GM19043 (cell line): Measurements from ENCODE around the gene CBL.

Experiments used
- ATAC-seq: cut with Tn5 transposase; IDR thresholded peaks from one replicate; pipeline ENCODE4 v1.9.1; 2021; ENCODE audit warnings: low read depth; ENCODE audit not compliant: unreplicated experiment

Gene CBL

DNA sequence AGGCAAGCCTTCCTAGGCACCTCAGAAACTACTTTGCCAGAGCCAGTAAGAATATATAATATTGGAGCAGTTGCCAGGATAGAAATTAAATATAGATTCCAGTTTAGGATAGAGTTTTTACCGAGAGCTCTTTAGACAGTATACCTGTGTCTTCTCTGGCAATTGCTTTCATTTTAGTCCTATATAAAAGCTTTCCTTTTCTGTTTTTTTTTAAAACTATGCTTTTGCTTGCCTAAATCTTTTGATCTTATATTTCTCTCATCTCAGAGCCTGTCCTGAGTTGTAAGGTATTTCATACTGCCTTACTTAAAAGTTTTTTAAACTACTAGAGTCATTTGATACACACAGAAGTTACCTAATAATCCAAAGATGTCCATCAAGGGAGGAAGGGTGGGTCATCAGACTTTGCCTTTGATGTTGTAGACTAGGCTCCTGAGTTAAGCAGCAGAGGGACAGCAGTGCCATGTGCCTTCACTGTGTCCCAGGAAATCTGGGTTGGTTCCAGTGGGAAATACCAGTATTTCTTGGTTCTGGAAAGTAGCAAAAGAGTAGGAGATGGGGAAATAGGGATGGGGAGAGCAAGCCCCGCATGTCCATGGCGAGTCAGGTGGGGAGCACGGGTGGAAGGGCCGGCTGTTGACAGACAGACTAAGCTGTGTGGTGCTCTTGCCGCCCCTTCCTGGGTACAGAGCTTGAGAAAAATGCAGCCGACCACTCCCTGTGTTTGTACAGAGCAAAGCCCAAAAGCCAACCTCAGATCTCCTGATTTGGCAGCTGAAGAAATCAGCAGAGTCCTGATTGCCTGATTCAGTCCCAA is 99.6 kb downstream of the CBL start:
- ATAC-seq, result no peak

DNA sequence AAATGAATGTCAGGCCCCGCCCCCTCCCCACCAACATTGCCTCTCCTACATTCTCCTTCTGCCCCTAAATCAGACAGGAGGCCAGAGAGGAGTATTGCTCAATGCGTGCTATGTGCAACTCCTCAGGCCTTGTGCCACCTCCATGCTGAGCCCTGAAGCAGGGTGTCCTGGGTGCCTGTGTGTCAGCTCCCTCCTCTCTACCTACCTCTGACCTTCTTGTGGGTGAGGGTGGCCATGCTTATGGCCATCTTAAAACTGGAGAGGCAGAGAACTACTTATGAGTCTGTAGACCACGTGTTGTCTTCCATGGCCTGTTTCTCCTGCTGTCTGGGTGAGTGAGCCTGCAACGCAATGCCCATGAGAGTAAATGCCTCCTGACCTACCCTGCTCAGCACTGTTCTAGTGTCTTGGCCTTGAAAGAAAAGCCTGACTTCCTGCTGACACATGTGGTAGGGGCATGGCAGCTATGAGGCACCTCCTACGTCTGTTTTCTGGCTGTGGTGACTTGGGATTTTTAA is 100.3 kb downstream of the CBL start:
- no peak for ATAC-seq

DNA sequence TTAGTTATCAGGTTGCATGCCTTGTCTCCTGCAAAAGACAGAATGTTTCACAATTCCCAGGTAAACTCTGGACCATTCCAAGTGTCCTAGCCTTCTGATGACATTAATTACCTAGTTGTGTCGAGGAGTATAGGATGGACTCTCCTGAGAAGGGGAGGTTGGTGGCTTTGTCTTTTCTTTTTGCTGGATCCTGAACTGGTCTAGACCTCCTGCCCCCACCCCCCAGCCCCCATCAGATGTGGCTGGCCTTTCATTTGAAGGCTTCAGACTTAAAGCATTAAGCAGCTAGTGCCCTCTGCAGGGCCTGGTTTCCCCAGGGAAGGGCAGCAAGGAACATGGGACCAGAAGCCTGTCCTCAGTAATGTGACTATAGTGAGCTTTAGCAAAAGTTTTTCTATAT is 101.1 kb downstream of the CBL start:
- ATAC-seq, result no peak

DNA sequence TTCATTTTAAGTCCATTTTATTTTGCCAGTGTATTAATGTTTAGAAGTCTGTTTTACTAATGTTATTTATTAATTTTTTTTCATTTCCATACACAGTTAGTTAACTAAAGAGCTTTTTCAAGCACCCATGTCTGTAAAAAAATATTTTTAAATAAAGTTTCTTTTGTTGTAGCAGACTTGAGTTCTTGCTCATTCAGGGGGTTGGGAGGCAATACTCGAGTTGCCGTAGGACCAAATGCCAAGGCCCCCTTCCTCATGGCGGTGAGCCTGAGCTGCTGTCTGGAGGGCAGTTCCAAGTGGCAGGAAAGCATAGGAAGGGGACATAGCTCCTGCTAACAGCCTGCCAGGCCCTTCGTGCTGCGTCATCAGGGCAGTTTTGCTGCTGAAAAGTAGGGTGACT is 101.8 kb downstream of the CBL start:
- ATAC-seq, result no peak

DNA sequence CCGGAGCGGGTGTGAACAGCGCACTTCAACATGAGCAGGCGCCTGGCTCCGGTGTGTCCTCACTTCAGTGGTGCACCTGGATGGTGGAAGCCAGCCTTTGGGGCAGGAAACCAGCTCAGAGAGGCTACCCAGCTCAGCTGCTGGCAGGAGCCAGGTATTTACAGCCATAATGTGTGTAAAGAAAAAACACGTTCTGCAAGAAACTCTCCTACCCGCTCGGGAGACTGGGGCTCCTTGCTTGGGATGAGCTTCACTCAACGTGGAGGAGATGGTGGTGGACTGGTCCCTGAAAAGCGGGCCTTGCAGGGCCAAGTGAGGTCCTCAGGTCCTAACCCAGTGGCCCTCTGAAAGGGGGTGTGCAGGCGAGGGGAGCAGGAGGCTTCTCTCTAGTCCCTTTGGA is 103.3 kb downstream of the CBL start:
- no peak for ATAC-seq

DNA sequence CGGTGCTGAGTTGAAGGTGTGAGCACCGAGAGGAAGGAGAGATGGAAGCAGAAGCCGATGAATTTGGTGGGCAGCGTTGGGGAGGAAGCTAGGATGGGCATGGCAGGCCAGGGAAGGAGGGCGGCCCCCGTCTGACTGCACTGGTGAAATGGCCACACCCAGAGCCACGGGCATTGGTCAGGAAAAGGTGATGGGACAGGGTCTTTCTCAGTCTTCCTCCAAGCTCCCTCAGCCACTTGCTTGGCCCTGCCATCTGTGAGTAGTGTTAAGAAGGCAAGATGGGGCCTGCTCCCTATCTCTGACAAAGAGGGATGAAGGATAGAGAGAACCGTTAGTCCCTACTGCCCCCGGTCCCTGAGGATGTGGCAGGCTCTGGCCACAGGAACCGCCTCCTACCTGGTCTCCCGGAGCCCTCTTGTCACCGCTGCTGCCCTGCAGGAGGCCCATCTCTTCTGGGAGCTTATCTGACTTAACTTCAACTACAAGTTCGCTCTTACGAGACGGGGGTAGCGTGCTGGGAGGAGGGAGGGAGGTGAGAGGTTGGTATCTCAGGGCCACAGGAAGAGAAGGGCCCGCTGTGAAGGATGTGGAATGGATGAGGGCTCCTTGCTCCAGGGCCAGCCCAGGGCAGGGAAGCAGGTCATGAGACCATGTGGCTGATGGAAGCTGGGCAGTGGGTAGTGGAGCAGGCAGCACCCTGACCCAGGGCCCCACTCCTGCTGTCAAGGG is 104.0 kb downstream of the CBL start:
- ATAC-seq, result no peak

DNA sequence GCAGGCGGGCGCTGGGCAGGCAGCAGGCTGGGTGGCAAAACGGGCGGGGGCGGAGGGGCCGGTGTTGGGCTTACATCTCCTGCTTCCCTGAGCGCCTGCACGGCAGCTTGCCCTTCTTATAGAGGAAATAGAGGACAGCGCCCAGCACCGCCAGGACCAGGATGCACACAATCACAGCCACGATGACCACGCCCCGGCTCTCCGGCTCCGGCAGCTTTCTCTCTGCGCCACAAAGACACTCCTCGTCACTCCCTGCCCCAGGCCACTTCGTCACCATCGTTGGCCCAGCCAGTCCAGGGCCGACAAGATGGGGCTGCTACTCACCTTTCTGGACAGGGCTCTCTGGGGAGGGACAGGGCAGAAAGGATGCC is 104.5 kb downstream of the CBL start:
- no peak for ATAC-seq

DNA sequence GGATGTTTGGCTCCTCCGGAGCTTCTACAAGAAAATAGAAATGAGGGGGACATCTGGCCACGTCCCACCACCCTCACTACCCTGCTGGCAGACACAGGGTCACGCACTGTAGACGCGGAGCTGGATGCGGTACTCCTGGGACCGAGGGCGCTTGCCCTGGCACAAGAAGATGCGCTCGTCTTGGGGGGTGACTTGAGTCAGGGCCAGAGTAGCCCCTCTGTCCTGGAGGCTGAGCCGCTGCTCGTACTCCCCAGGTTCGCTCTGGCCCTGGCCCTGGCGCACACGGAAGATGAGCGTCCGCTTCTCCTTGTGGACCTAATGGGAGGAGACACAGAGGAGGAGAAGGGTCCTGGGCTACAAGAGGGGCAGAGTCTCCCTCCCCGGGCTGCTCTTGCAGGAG is 108.6 kb downstream of the CBL start:
- ATAC-seq, result no peak

DNA sequence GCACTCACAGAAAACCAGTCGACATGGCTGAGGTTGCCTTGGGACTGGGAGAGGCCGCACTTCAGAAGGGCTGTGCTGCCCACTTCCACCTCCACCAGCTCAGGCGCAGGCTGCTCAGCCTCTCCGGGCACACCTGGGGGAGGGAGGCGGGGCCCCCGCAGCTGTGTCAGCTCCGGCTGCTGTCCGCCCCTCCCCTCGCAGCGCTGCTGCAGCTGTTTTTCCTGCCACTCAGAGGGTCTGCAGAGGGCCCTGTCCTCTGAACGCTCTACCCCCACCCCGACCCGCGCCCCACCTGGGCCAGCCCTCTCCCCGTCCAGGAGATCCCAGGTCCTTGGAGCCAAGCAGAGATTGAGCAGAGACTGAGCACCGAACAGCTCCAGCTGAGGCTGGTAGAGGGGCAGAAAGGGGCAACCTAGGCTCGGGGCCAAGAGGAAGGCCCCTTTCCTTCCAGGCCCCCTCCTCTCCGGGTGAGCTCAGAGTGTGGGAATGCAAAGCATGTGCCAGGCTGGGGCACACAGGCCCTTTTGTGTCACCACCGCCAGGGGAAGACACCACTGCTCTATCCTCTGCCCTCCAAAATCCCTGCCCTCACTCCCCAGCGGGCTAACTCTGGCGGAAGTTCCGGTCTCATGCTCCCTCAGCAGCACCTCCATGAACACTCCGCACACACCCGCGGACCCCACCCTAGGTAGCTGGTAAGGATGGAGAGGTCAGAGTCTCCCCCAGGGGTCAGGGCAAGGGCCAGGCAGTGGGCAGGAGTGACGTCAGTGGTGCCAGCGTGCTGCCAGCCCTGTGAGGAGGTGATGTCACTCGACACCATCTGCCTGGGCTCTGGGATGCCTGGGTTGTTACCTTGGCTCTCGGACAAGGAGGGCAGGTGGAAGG is 109.2 kb downstream of the CBL start:
- ATAC-seq, result no peak

DNA sequence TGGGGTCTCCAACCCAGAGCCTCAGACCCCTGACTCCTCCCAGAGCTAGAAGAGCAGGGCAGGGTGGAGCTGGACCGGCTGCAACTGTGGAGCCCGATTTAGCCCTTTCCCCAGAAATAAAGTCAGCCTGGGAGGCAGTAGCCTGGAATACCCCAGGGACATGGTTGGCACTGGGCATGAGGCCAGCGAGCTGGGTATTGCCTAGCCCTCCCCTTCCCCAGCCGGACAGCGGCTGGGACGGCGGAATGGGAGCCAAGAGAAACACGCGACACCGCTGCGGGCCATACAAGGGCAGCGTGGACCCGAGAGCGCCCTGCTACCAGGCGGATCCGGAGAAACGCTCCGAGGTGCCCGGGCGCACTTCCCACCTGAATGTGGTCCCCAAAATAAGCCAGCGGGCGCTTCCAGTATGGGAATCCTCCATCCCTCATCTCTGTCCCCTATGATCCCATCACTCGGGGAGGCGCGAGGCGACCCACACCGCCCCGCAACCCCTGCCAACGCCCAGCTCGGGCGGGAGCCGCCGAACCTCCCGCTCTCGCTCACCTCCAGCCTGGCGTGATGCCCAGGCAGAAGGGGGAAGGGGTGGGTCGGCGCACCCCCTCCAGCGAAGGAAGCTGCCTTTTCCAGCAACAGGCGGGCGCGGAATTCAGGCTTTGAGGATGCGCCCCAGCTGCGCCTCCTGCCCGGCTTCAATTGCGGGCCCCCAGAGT is 110.0 kb downstream of the CBL start:
- no peak for ATAC-seq

DNA sequence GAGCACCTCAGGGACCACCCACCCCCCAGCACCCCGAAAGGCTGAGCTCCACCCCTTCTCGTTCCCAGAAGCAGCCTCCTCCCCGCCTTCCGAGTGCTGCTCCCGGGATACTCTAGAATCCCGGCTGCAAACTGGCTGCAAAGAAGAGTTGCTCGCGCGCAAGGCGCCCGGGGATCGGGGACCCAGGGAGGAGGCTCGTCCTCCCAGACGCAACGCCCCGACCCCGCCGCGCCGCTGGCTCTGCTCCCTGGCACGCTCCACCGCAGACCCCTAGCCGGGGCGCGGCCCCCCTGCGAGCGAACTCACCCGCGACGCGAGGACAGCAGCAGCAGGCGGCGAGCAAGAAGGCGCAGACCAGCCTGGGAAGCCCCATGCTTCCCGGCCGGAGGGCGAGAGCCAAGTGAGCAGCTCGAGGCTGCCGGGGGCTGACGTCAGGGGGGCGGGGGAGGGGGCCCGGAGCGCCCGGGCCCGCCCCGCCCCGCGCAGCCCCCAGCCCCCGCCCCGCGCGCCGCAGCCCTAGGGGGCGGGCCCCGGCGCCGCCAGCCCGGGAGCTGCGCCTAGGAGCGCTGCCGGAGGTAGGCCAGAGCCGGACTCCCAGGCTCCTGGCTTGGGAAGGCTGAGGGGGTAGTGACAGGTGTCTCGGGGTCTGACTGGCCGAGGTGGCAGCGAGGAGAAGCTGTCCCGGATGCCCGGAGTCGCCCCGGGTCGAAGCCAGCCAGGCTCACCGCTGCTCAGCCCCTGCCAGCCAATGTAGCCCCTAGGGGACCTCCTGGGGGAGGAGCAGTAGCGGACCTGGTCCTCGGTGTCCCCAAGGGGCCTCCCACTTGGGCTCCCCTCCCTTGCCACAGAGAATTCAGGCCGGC is 110.8 kb downstream of the CBL start, which contains the start of gene MCAM:
TSS of gene MCAM (minus strand) at position 402 of the 863 bp plus-strand sequence. CDS start at position 373, 29 bp downstream.
- ATAC-seq, result no peak

DNA sequence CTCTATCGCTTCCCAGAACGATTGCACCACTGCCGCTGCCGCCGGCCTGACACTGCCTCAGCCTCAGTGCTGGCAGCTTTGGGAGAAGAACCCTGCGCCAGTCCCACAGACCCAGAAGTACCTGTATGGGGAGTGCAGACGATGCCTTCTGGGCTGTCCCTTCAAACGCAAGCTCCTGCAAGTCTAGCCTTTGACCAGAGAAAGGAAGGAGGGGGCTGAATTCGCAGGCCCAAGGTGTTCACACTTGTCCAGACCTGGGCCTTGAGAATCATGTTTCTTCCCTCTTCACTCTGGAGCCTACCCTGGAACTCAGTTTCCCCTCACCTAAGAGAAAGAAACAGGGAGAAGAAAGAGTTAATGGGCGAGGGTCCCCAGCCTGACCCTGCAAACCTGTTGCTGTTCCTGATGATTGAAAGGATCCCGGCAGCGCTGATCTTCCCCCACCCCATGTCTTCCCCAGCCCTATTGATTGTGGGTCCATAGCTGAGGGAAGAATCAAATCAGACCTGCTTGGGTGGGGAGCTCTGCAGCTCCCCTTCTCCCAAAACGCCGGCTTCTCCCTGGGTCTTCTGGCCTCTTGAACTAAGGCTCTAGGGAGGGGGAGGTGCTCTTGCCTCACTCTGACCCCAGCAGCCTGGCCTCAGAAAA is 111.6 kb downstream of the CBL start:
- no peak for ATAC-seq

DNA sequence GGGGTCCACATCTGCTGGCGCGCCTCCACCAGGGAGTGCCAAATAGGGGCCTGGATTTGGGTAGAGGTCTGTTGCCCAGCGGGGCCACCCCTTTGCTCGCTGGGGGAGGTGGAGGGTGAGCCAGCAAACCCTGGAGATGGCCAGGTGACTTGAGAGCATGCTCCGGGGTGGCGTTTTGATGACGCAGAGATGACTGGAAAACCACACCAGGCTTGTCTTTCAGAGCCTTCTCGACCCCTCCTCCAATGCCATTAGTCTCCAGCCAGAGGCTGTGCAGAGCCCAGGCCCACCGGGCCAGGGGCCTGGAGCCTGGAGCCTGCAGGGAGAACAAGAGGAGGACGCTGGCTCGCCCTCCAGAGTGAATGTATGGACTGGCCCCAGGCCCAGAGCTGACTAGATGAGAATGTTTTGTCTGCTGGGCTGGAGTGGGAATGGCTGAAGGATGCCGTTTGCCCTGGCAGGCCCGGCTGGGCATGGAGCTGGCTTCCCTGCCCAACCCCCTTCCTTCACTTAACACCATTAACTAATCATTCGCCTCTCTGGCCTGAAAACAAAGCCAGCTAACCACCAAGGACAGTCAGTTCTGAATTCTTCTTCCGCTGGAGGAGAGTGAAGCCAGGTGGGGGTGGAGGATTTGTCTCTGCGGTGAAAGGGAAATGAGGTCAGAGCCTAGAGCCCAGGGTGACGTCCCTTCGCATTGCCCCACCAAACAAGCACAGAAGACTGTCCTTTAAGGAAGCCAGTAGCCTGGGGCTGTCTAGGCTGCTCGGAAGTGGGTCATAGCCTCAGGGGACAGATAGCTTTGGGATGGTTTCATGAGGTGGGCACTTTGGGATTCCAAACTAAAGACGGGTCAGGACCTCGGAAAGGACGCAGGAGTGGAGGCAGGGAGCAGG is 112.3 kb downstream of the CBL start:
- no peak for ATAC-seq

DNA sequence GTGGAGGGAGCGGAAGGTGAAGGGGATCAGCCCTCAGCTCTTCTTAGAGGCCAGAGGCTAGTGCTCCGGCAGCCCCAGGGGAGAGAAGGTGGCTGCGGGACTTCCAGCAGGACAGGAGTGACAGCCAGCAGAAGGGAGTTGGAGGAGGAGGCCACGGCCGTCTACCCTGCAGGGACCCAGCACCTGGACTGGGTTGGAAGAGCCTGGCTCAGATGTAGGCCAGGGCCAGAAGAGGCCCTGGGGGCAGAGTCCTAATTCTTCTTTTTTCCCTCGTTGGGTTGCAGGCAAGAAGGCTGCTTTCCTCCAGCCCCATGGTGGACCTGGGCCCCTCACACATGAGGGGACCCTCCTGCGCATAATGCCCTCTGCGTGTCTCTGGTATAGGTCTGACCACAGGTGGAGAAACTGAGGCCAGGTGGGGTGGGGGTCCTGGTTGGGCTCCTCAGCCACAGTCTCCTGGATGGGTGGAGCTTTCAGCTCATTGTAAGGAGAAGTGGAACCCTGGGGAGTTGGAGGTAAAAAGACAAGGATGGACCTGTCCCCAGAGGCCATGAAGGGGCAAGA is 113.1 kb downstream of the CBL start:
- no peak for ATAC-seq

DNA sequence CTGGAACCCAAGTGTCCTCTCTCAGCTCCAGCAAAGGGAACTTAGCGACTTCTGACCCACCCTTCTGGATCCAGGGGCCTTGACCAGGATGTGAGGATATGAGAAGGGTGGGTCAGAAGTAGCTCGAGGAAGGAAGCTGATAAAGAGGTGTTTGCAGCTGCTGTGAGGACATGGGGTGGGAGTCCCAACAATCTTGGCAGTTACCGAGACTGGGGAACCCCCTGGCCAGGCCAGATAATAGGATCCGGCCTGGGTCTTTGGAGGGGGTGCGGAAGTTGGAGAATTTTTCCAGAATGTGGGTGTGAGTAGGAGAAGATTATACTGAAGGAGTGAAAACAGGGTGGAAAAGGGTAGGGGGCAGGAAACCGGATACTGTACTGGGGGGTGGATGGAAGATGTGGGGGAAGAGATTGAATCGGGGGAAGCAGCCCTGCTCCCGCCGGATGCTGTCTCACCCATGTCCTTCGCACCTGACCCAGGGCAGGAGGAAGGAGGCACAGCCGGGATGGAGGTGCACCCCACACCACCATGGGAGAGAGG is 113.6 kb downstream of the CBL start:
- no peak for ATAC-seq

DNA sequence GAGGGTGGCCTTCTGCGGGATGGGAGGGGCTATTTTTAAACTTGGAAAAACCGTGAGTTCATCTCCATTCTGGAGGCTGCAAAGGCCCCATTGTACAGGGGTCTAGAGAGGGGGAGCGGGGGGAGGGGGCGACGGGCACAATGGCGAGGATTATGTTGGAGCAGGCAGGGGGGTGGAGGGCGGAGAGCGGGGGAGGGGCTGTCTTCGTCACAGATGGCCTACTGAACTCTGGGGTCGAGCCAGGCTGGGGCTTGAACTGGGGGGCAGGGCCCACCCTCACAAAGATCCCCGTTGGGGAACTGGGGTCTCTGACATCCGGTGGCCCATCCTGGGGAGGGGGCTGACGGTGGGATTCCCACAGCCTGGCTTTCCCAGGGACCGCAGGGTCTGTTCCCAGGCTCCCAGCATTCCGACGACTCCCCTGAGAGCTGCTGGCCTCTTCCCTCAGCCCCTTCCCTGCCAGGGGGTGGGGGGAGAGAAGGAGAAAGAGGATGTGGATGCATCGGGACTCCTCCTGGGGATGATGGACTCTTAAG is 114.2 kb downstream of the CBL start:
- ATAC-seq, result no peak
